Osteoblast (primary cell): ENCODE results near the gene IL26. TPM values are rescaled to one million over a fixed set of nuclear protein-coding genes. Genes with fewer than 3 reads are reported as not detected.

ENCODE experiments used
- DNase-seq: peaks from one replicate; pipeline ENCODE4 v3.0.0; 2011; ENCODE audit warnings: low spot score, mixed read lengths; ENCODE audit not compliant: insufficient read length; ENCODE audit errors: missing footprints
- H2AFZ ChIP-seq: 2 replicates; pipeline ENCODE4 v1.6.0; 2011; ENCODE audit warnings: mild to moderate bottlenecking, low read length
- H3K27ac ChIP-seq: 2 replicates; pipeline ENCODE4 v1.5.1; 2011; ENCODE audit warnings: mild to moderate bottlenecking, low read depth, low read length, moderate library complexity
- H3K27me3 ChIP-seq: 2 replicates; pipeline ENCODE4 v1.6.0; 2012; ENCODE audit warnings: mild to moderate bottlenecking, control low read depth, inconsistent platforms, low read length, moderate library complexity; ENCODE audit not compliant: insufficient read depth
- H3K36me3 ChIP-seq: 2 replicates; pipeline ENCODE4 v1.5.1; 2011; ENCODE audit warnings: mild to moderate bottlenecking, low read length, control low read depth, moderate library complexity; ENCODE audit not compliant: insufficient read depth
- H3K4me1 ChIP-seq: 2 replicates; pipeline ENCODE4 v1.5.1; 2011; ENCODE audit warnings: mild to moderate bottlenecking, low read length, control low read depth, moderate library complexity; ENCODE audit not compliant: insufficient read depth
- H3K4me2 ChIP-seq: 2 replicates; pipeline ENCODE4 v1.6.0; 2011; ENCODE audit warnings: mild to moderate bottlenecking, low read length; ENCODE audit not compliant: insufficient read depth
- H3K4me3 ChIP-seq: fragments of 200-600 bp; sonication (generic); 3 replicates; pipeline ENCODE4 v1.5.1; 2012; ENCODE audit warnings: mild to moderate bottlenecking, low read length, inconsistent platforms; ENCODE audit not compliant: insufficient read depth
- H3K79me2 ChIP-seq: 2 replicates; pipeline ENCODE4 v1.6.0; 2012; ENCODE audit warnings: mild to moderate bottlenecking, low read length, control low read depth, inconsistent platforms; ENCODE audit not compliant: insufficient read depth
- H3K9me3 ChIP-seq: 2 replicates; pipeline ENCODE4 v1.5.1; 2011; ENCODE audit warnings: low read depth, low read length, control low read depth
- H4K20me1 ChIP-seq: 2 replicates; pipeline ENCODE4 v1.6.0; 2012; ENCODE audit warnings: mild to moderate bottlenecking, low read length, control low read depth; ENCODE audit not compliant: insufficient read depth
- total RNA-seq: library from RNA; depleted of rRNA; stranded (reverse); fragments of >200 nt; gene quantifications from 2 replicates; pipeline ENCODE4 v1.2.3, GENCODE V29; 2012
- TF ChIP-seq, protein P1 (sequence below): IDR thresholded peaks from 2 replicates; pipeline ENCODE4 v1.5.1; 2011; ENCODE audit warnings: mild to moderate bottlenecking, low read depth, low read length, moderate library complexity; ENCODE audit errors: extremely low read depth

IL26 gene
- total RNA-seq, 1 donor: 3.6 TPM

- no peaks in the 10 kb centered on the region for H3K79me2 ChIP-seq
- H3K36me3 ChIP-seq: no peaks in the 10 kb centered on the region
- H4K20me1 ChIP-seq: no peaks in the 10 kb centered on the region
- no peaks in the 10 kb centered on the region for H3K4me1 ChIP-seq
- no peak for DNase-seq
- TF ChIP-seq, protein P1, sequence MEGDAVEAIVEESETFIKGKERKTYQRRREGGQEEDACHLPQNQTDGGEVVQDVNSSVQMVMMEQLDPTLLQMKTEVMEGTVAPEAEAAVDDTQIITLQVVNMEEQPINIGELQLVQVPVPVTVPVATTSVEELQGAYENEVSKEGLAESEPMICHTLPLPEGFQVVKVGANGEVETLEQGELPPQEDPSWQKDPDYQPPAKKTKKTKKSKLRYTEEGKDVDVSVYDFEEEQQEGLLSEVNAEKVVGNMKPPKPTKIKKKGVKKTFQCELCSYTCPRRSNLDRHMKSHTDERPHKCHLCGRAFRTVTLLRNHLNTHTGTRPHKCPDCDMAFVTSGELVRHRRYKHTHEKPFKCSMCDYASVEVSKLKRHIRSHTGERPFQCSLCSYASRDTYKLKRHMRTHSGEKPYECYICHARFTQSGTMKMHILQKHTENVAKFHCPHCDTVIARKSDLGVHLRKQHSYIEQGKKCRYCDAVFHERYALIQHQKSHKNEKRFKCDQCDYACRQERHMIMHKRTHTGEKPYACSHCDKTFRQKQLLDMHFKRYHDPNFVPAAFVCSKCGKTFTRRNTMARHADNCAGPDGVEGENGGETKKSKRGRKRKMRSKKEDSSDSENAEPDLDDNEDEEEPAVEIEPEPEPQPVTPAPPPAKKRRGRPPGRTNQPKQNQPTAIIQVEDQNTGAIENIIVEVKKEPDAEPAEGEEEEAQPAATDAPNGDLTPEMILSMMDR: no peak
- H3K9me3 ChIP-seq: no peaks in the 10 kb centered on the region
- H3K27me3 ChIP-seq: peaks cover 5% of the 10 kb centered on the region
- no peak overlapping the region for H3K27ac ChIP-seq
- no peak overlapping the region for H3K4me2 ChIP-seq
- H2AFZ ChIP-seq: no peak overlapping the region
- no peak overlapping the region for H3K4me3 ChIP-seq
Measured at GRCh38 chr12:68170726-68171125, 54.9 kb downstream of the IL26 start.

DNA sequence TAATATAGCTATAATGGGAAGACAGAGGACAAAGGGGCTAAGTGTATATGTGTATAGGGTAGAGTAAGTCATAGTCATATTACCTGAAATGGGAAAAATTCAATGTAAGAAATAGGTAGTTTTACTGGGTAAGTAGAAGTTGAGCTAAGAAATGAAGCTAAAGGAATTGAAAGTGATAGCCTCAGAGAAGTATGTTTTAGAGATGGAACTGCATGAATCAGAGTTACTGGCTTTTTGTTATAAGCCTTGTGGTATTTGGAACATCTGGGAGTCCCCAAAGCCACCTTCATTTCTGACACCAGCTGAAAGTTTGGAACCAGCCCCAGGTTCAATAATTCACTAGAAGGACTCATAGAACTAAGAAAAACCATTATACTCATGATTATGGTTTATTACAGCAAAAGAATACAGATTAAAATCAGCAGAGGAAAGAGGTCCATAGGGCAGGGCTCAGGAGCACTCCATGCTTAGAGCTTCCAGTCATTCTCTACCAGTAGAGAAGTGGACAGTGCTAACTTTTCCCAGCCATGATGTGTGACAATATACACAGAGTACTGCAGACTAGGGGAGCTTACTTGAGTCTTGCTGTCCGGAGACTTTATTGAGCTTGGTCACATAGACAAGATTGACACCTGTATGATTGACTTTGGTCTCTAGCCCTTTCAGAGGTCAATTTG, 56.3 kb downstream of the IL26 start:
- Histone ChIP-seq H4K20me1 (no peaks in the 10 kb centered on the region), H3K27ac (no peak overlapping the region), H3K27me3 (peaks cover 5% of the 10 kb centered on the region), H3K4me3 (no peak overlapping the region), H3K79me2 (no peaks in the 10 kb centered on the region), H3K4me1 (no peaks in the 10 kb centered on the region), H3K9me3 (no peaks in the 10 kb centered on the region), H3K36me3 (no peaks in the 10 kb centered on the region), H3K4me2 (no peak overlapping the region), H2AFZ (no peak overlapping the region)
- no peak for DNase-seq
- TF ChIP-seq, protein P1: no peak

DNA sequence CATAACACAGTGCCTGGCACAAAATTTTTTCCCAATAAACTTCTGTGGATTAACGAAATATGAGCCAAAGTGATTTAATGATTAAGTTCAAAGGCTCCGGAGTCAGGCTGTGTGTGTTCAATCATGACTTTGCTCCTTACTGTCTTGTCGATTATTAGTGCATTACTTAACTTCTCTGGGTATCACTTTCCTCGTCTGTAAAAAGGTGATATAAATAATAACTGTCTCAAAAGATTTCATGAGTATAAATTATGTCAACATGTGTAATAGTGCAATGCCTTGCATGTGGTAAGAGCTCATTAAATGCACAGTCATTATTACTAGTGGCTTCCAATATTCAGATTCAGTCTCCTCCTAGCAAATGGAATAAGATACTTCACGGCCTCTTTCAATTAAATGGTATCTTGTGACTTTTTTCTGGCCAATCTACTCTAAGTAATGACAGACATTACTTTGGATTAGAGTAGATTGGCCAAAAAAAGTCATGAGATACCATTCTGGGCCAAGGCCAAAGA, 59.2 kb downstream of the IL26 start:
- H3K27ac ChIP-seq: no peak overlapping the region
- H2AFZ ChIP-seq: no peak overlapping the region
- no peaks in the 10 kb centered on the region for H4K20me1 ChIP-seq
- peaks cover 5% of the 10 kb centered on the region for H3K27me3 ChIP-seq
- no peaks in the 10 kb centered on the region for H3K4me1 ChIP-seq
- H3K9me3 ChIP-seq: no peaks in the 10 kb centered on the region
- H3K36me3 ChIP-seq: no peaks in the 10 kb centered on the region
- no peak overlapping the region for H3K4me3 ChIP-seq
- TF ChIP-seq, protein P1: no peak
- no peak overlapping the region for H3K4me2 ChIP-seq
- no peaks in the 10 kb centered on the region for H3K79me2 ChIP-seq
- DNase-seq: no peak

GRCh38 chr12:68163560-68164081, 62.0 kb downstream of the IL26 start:
- Histone ChIP-seq H3K27ac (no peak overlapping the region), H2AFZ (no peak overlapping the region), H3K9me3 (no peaks in the 10 kb centered on the region), H3K36me3 (no peaks in the 10 kb centered on the region), H4K20me1 (no peaks in the 10 kb centered on the region), H3K27me3 (peaks cover 6% of the 10 kb centered on the region), H3K79me2 (no peaks in the 10 kb centered on the region), H3K4me3 (no peak overlapping the region), H3K4me2 (no peak overlapping the region), H3K4me1 (no peaks in the 10 kb centered on the region)
- no peak for DNase-seq
- TF ChIP-seq, protein P1: no peak
